HepG2 (cell line): ENCODE results near the gene SUSD2.

Experiments used
- ZIK1 ChIP-seq: sonication (generic); formaldehyde crosslinking; IDR thresholded peaks from 2 replicates; pipeline ENCODE4 v1.5.0; 2020; ENCODE audit warnings: mild to moderate bottlenecking, low read depth, missing genetic modification reagents, borderline replicate concordance
- TF ChIP-seq, protein P1 (sequence below): sonication (generic); formaldehyde crosslinking; IDR thresholded peaks from 2 replicates; pipeline ENCODE4 v1.5.0; 2020; ENCODE audit warnings: mild to moderate bottlenecking, missing genetic modification reagents, moderate library complexity
- TF ChIP-seq, protein P2 (sequence below): sonication (generic); formaldehyde crosslinking; IDR thresholded peaks from 2 replicates; pipeline ENCODE4 v1.5.0; 2020; ENCODE audit warnings: missing genetic modification reagents, mild to moderate bottlenecking, borderline replicate concordance

DNA sequence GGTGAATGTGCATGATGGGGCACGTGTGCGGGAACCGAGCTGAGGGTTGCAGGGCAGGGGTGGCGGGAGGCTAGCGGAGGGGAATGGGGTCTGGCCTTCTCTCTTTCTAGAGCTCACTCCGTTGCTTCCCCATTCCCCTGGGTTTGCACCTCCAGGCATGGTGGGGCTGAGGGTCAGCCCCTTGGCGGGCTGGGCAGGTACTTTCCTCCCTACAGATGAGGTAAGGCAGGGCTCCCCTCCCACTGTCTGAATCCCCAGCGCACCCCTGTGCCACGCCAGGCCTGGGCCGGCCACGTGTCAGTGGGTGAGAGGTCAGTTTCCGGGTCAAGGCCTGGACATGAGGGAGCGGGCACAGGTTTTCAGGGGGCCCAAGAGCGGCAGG is 8.9 kb downstream of the SUSD2 start:
- TF ChIP-seq, protein P1, sequence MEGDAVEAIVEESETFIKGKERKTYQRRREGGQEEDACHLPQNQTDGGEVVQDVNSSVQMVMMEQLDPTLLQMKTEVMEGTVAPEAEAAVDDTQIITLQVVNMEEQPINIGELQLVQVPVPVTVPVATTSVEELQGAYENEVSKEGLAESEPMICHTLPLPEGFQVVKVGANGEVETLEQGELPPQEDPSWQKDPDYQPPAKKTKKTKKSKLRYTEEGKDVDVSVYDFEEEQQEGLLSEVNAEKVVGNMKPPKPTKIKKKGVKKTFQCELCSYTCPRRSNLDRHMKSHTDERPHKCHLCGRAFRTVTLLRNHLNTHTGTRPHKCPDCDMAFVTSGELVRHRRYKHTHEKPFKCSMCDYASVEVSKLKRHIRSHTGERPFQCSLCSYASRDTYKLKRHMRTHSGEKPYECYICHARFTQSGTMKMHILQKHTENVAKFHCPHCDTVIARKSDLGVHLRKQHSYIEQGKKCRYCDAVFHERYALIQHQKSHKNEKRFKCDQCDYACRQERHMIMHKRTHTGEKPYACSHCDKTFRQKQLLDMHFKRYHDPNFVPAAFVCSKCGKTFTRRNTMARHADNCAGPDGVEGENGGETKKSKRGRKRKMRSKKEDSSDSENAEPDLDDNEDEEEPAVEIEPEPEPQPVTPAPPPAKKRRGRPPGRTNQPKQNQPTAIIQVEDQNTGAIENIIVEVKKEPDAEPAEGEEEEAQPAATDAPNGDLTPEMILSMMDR (CRISPR knock-in tag), result no peak; the same call in 1 of the 2 replicates
- TF ChIP-seq, protein P2, sequence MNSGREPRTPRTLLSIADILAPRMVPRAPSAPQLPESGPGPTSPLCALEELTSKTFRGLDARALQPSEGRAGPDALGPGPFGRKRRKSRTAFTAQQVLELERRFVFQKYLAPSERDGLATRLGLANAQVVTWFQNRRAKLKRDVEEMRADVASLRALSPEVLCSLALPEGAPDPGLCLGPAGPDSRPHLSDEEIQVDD (CRISPR knock-in tag), result no peak
- no peak for TF ChIP-seq ZIK1 (CRISPR knock-in tag)
